ENCODE measurements around the gene CNGB1.
"Not testable (repeated sequence)": the region's sequence is repeated elsewhere in the genome, so short reads cannot be mapped to it uniquely, and the experiment has no call there.

Gene CNGB1

DNA sequence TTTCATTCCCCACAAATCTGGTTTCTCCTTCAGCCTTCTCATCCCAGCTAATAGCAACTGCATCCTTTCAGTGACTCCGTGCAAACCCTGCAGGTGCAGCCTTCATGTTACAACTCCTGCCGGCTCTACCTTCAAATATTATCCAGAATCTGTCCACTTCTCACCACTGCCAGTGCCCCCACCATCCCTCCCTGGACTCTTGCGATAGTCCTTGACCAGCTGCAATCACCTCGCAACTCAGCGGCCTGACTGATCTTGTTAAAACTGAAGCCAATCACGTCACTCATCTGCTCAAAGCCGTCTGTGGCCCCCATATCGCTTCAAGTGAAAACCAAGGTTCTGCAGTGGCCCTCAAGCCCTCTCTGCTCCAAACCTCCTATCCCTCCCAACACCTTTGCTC, 125.8 kb downstream of the CNGB1 start:
- DNase-seq = no peak

DNA sequence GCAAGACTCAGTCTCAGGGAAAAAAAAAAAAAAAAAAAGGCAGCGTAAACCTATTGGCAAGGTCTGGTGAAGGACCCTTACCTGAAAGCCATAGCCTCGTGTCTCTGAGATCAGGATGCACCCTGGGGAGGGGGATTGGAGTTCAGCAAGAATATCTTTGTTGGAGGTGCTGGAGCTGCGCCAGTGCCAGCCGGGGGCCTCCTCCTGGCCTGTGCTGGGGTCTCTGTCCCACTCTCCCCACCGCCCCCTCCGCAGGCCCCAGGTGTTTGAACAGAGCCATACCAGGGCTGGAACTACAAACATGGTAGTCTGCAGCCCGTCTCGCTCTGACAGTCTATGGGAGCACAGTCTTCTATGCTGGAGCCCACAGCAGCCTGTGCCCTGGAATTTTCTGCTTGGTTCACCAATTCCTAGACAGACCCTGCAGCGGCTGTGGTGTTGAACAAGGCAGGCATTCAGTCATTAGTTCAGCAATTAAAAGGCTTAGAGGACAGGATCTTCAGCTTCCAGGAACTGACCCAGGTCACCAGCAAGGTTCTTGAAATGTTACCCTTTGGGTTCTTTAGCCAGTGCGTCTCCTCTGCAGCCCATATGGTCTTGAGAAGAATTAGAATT, 126.4 kb downstream of the CNGB1 start:
- DNase-seq = no peak

DNA sequence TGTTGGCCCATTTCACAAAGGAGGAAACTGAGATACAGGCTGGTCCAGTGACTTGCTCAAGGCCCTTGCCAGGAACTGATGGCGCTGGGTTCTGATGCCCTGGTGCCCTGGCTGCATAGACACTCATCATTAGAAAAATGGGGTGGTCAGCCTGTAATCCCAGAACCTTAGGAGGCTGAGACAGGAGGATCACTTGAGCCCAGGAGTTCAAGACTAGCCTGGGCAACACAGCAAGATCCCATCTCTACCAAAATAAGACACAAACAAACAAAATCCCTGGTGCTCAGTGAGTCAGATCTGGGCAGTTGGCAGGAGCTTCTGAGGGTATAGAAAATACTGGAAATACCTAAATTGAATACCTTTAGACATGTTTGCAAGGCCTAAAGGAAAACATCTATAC, 127.5 kb downstream of the CNGB1 start:
- no peak for DNase-seq

DNA sequence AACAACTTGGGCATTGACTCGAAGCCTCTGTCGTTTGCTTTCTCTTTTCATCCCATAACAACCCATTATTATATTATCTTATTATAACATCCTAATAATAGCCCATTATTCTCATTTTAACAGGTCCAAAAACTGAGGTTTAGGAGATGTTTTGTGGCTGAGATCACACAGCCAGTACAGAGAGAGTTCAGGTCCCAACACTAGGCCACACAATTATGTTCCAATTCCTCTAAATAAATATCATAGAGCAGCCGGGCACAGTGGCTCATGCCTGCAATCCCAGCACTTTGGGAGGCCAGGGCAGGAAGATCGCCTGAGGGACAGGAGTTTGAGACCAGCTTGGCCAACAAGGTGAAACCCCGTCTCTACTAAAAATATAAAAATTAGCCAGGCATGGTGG, 128.3 kb downstream of the CNGB1 start:
- DNase-seq = no peak

DNA sequence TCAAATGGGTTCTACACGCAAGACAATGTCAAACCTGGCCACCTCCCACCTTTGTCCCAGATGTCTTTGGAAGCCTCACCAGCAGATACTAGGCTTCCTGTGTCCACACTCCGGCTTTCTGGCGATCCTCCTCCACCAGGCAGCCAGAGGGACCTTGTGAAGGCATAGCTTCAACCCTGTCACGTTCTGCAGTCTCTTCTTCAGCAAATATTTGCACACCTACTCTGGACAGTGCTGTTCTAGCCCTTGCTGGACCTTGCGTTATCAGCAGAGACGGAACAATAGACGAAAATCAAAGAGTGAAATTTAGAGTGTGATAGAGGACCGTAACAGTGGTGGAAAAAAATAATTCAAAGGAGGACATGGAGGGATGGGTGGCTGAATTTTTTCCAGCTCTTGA, 130.1 kb downstream of the CNGB1 start:
- no peak for DNase-seq

DNA sequence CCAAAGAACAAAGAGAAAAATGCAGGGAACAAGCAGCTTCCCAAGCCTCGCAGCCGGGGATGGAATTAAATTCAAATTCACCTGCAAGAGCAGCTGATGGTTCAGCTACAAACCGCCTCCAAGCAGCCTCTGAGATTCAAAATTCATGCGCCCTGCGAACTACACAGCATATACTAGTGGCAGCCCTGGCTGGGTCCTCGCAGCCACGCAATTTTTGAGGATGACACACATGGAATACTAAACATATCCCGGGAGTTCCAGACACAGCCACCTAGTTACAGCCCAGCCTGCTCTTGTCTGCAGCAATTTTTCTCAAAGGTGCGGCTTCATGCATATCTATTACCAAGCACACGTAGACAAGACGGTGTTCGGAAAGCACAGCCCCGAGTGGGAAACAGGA, 132.8 kb downstream of the CNGB1 start:
- no peak for DNase-seq

DNA sequence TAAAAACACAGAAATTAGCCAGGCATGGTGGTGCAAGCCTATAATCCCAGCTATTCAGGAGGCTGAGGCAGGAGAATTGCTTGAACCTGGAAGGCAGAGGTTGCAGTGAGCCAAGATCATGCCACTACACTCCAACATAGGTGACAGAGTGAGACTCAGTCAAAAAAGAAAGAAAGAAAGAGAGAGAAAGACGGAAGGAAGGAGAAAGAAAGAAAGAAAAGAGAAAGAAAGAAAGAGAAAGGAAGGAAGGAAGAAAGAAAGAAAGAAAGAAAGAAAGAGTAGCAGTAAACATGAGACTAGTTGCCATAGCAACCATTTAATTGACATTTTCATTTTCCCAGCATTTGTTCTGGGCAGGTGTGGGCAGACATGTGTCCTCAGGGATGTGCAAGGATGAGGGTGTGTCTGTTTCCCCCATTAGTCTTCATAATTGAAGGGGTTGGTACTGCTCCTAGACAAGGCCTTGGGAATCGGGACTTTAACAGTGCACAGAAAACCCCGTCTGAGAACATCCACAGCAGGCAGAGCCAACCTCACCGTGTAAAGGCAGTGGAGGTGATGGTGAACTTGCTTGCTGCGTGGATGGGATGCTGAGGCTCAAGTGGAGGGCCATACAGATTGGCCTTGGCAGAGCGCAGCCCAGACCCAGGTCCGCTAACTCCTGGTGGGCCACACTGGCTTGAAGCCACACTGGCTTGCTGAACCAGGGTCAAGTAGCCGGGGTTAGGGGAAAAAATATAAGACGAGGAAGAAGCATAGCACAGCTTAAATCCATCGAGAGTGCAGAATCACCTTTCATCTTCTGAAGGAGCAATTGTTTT, 133.4 kb downstream of the CNGB1 start:
- no peak for DNase-seq

DNA sequence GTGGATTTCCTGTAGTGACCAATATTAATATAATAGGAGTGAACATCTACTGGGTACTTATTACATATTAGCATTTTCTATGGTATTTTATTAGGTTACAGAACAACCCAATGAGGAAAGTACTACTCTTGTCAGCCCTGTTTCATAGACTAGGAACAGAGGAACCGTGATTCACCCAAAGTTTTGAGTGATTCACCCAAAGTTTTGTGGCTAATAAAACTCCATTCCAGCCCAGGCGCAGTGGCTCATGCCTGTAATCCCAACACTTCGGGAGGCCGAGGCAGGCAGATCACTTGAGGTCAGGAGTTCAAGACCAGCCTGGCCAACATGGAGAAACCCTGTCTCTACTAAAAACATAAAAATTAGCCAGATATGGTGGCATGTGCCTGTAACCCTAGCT, 135.5 kb downstream of the CNGB1 start:
- not testable (repeated sequence) for DNase-seq

DNA sequence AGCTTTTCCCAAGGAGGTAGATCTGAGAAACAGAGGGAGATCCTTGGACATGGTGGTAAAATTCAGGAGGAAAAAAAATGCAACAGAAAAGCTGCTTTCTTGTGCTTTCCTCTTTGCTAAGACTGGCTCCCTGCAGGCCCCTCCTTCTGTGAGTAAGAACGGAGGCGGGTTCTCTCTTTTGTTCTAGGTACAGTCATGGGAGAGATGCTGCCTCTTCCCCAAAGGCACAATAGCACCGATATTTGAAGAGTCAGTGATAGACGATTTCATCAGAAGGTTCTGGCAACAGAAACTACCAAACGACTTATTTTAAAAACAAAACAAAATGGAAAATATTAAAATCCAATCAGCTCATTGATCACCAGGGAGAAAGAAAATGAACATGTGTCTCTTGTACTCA, 136.0 kb downstream of the CNGB1 start:
- no peak for DNase-seq

Measured in stimulated activated CD4-positive, alpha-beta T cell treated with anti-CD3 and anti-CD28 coated beads, Interleukin-4, amount 100 ng/mL, for 24 hours (primary cell).